Activated T-helper 9 cell treated with anti-CD3 and anti-CD28 coated beads, Interleukin-2, amount 50 U/mL, for 16 hours (primary cell): ENCODE data around the gene KRCC1.
"Not testable (repeated sequence)": the region's sequence is repeated elsewhere in the genome, so short reads cannot be mapped to it uniquely, and the experiment has no call there.

Experiments
- DNase-seq: peaks from one replicate; pipeline ENCODE4 v3.0.0-alpha.2; 2020; ENCODE audit warnings: low read depth

KRCC1 gene

GRCh38 chr2:88038263-88039105 lies 17.1 kb downstream of the KRCC1 start:
- no peak for DNase-seq

- no peak for DNase-seq
These were observed 19.0 kb downstream of the KRCC1 start for GRCh38 chr2:88036606-88037005.

- no peak for DNase-seq
These were observed 19.4 kb downstream of the KRCC1 start for GRCh38 chr2:88036182-88036581.

GRCh38 chr2:88032070-88032702 lies 23.4 kb downstream of the KRCC1 start:
- DNase-seq, result no peak

- DNase-seq, result no peak
These were observed 26.7 kb downstream of the KRCC1 start for GRCh38 chr2:88028931-88029330.

- no peak for DNase-seq
These were observed 27.7 kb downstream of the KRCC1 start for GRCh38 chr2:88027697-88028389.

GRCh38 chr2:88024509-88024908 lies 31.1 kb downstream of the KRCC1 start:
- no peak for DNase-seq

GRCh38 chr2:88022669-88022921 lies 33.0 kb downstream of the KRCC1 start:
- DNase-seq, result no peak

- DNase-seq, result no peak
These were observed 35.6 kb downstream of the KRCC1 start for GRCh38 chr2:88019985-88020384.

GRCh38 chr2:88018909-88019308 lies 36.7 kb downstream of the KRCC1 start:
- no peak for DNase-seq

GRCh38 chr2:88018077-88018805 lies 37.3 kb downstream of the KRCC1 start:
- not testable (repeated sequence) for DNase-seq

GRCh38 chr2:88017780-88018038 lies 37.9 kb downstream of the KRCC1 start:
- DNase-seq, result not testable (repeated sequence)

- DNase-seq, result no peak
These were observed 38.4 kb downstream of the KRCC1 start for GRCh38 chr2:88016960-88017779.

GRCh38 chr2:88016086-88016959 lies 39.3 kb downstream of the KRCC1 start, which contains the start of gene RNU2-63P:
RNU2-63P (minus strand) TSS chr2:88016547.
- peak; percentile 67 for DNase-seq

GRCh38 chr2:88011011-88011410 lies 44.6 kb downstream of the KRCC1 start:
- DNase-seq, result no peak

GRCh38 chr2:88010136-88010535 lies 45.4 kb downstream of the KRCC1 start:
- DNase-seq, result no peak

GRCh38 chr2:88006912-88007439 lies 48.6 kb downstream of the KRCC1 start:
- DNase-seq, result no peak

- no peak for DNase-seq
These were observed 49.8 kb downstream of the KRCC1 start for GRCh38 chr2:88005776-88006175.

- DNase-seq, result no peak
These were observed 52.4 kb downstream of the KRCC1 start for GRCh38 chr2:88003074-88003755.

GRCh38 chr2:88002359-88002707 lies 53.2 kb downstream of the KRCC1 start:
- no peak for DNase-seq
